ENCODE results near the gene ANGPTL5.

- TF ChIP-seq CTCF (IDR thresholded peaks at IDR 0.05) (no peak), POLR2A (IDR thresholded peaks at IDR 0.05) (no peak), POLR2AphosphoS5 (IDR thresholded peaks at IDR 0.05) (no peak)
These were observed 3.5 kb downstream of the ANGPTL5 start for GRCh38 chr11:101912823-101913284.

All from sigmoid colon (tissue), 4 donors.